A549 (cell line): Measurements from ENCODE around the gene TJP1. TPM values are rescaled to one million over a fixed set of nuclear protein-coding genes. Genes with fewer than 3 reads are reported as not detected.

Experiments used
- ATAC-seq, 2 experiments: fragments of 200-7000 bp in 1 of 2; fragments of >200 bp in 1 of 2; cut with Nextera tagmentation in 1 of 2; cut with Tn5 transposase in 1 of 2; 3 replicates each; pipeline versions ENCODE4 v1.8.0 to v1.9.1; 2018 to 2020; ENCODE audit warnings: mild to moderate bottlenecking in 1 of 2, moderate library complexity in 1 of 2
- CTCF ChIA-PET: fragments of 300-600 bp; sonication (Branson Sonifier 250); formaldehyde crosslinking; extraction: SDS; loops from one replicate; lab custom pipeline; 2021; ENCODE audit warnings: antibody characterized with exemption, inconsistent platforms; lab: Yijun Ruan, JAX
- POLR2A ChIA-PET: fragments of 350-600 bp; formaldehyde crosslinking; extraction: SDS; loops from one replicate; lab custom pipeline; 2021; ENCODE audit warnings: antibody characterized with exemption, inconsistent platforms; lab: Yijun Ruan, JAX
- DNase-seq, 2 experiments: peaks; one replicate each; pipeline versions ENCODE4 v3.0.0 to v3.0.0-alpha.2; 2011 to 2016; ENCODE audit warnings: low read depth in 1 of 2, low spot score in 1 of 2
- FAIRE-seq: peaks from 2 replicates; lab custom pipeline; 2011; peaks lifted over from hg19 to GRCh38; lab: Jason Lieb, UNC
- H3K27ac ChIP-seq, 2 experiments: fragments of >200 bp; sonication (Bioruptor Twin); formaldehyde crosslinking; 3 replicates each; pipeline ENCODE4 v1.5.1; 2016 to 2017
- H3K4me1 ChIP-seq: fragments of >200 bp; sonication (Bioruptor Twin); formaldehyde crosslinking; 3 replicates; pipeline ENCODE4 v1.6.1; 2016
- H3K4me2 ChIP-seq: fragments of >200 bp; sonication (Bioruptor Twin); formaldehyde crosslinking; 3 replicates; pipeline ENCODE4 v1.6.1; 2016
- H3K4me3 ChIP-seq: fragments of >200 bp; sonication (Bioruptor Twin); formaldehyde crosslinking; 3 replicates; pipeline ENCODE4 v1.5.1; 2016
- H3K9me3 ChIP-seq: fragments of >200 bp; sonication (Bioruptor Twin); formaldehyde crosslinking; 3 replicates; pipeline ENCODE4 v1.6.1; 2016
- BCL3 ChIP-seq: fragments of >200 bp; sonication (Bioruptor Twin); formaldehyde crosslinking; IDR thresholded peaks from 3 replicates; pipeline ENCODE4 v1.6.1; 2016
- CHD4 ChIP-seq: fragments of 200-600 bp; sonication (generic); IDR thresholded peaks from 2 replicates; pipeline ENCODE4 v1.6.1; 2016; ENCODE audit warnings: antibody characterized with exemption, mild to moderate bottlenecking, borderline replicate concordance
- CTCF ChIP-seq: fragments of >200 bp; sonication (Bioruptor Twin); formaldehyde crosslinking; IDR thresholded peaks from 3 replicates; pipeline ENCODE4 v1.5.1; 2016
- E2F6 ChIP-seq: IDR thresholded peaks from 2 replicates; pipeline ENCODE4 v1.6.1; 2012; ENCODE audit warnings: low read depth, borderline replicate concordance
- EHMT2 ChIP-seq: fragments of 200-600 bp; sonication (generic); IDR thresholded peaks from 2 replicates; pipeline ENCODE4 v1.6.1; 2016; ENCODE audit warnings: antibody characterized with exemption, low read depth, mild to moderate bottlenecking, moderate library complexity
- FOSB ChIP-seq: fragments of 250-450 bp; sonication (Bioruptor Pico); IDR thresholded peaks from 2 replicates; pipeline ENCODE4 v1.5.0; 2020; ENCODE audit warnings: mild to moderate bottlenecking, moderate library complexity
- FOSL2 ChIP-seq, 2 experiments: fragments of 450-650 bp in 1 of 2; fragments of >200 bp in 1 of 2; sonication (Bioruptor Twin) in 1 of 2; formaldehyde crosslinking; IDR thresholded peaks; 2 replicates each; pipeline versions ENCODE4 v1.5.0 to v1.6.1; 2016 to 2020; ENCODE audit warnings: mild to moderate bottlenecking in 1 of 2, moderate library complexity in 1 of 2
- GATA3 ChIP-seq: IDR thresholded peaks from 2 replicates; pipeline ENCODE4 v1.6.1; 2012; ENCODE audit warnings: borderline replicate concordance
- HDAC2 ChIP-seq: fragments of 200-600 bp; sonication (generic); IDR thresholded peaks from 2 replicates; pipeline ENCODE4 v1.6.1; 2016
- HES2 ChIP-seq: fragments of >200 bp; sonication (Bioruptor Twin); formaldehyde crosslinking; IDR thresholded peaks from 2 replicates; pipeline ENCODE4 v1.6.1; 2016
- HEYL ChIP-seq: fragments of 250-450 bp; sonication (Bioruptor Pico); IDR thresholded peaks from 2 replicates; pipeline ENCODE4 v1.8.0; 2021; ENCODE audit warnings: mild to moderate bottlenecking, moderate library complexity
- HOXB13 ChIP-seq: fragments of 250-450 bp; sonication (Bioruptor Pico); IDR thresholded peaks from 2 replicates; pipeline ENCODE4 v1.5.0; 2020; ENCODE audit warnings: low read depth, mild to moderate bottlenecking, moderate library complexity
- HOXB5 ChIP-seq: fragments of 250-450 bp; sonication (Bioruptor Pico); IDR thresholded peaks from 2 replicates; pipeline ENCODE4 v1.5.0; 2020; ENCODE audit warnings: mild to moderate bottlenecking, moderate library complexity
- KDM1A ChIP-seq: fragments of 200-600 bp; sonication (generic); IDR thresholded peaks from 2 replicates; pipeline ENCODE4 v1.6.1; 2016; ENCODE audit warnings: low read depth, mild to moderate bottlenecking
- MAX ChIP-seq: IDR thresholded peaks from 2 replicates; pipeline ENCODE4 v1.6.1; 2012
- MYC ChIP-seq: IDR thresholded peaks from 2 replicates; pipeline ENCODE4 v1.6.1; 2012; ENCODE audit warnings: mild to moderate bottlenecking, inconsistent platforms, low read length, improper control_type of control experiment, borderline replicate concordance
- NFE2L2 ChIP-seq: fragments of 150-350 bp; conservative IDR thresholded peaks from 2 replicates; pipeline ENCODE4 v1.6.1; 2014; ENCODE audit warnings: low read length
- PHF8 ChIP-seq: fragments of 200-600 bp; sonication (generic); IDR thresholded peaks from 2 replicates; pipeline ENCODE4 v1.6.1; 2016; ENCODE audit warnings: low read depth, mild to moderate bottlenecking, antibody characterized with exemption, moderate library complexity, borderline replicate concordance
- POLR2AphosphoS2 ChIP-seq: conservative IDR thresholded peaks from 2 replicates; pipeline ENCODE4 v1.6.1; 2012; ENCODE audit warnings: low read length, improper control_type of control experiment, inconsistent platforms
- RAD21 ChIP-seq, 2 experiments: fragments of >200 bp in 1 of 2; sonication (Bioruptor Twin) in 1 of 2; formaldehyde crosslinking in 1 of 2; IDR thresholded peaks in 1 of 2; conservative IDR thresholded peaks in 1 of 2; 2 replicates in 1 of 2; 3 replicates in 1 of 2; pipeline ENCODE4 v1.6.1; 2012 to 2018; ENCODE audit warnings: inconsistent platforms in 1 of 2
- RNF2 ChIP-seq: fragments of 200-600 bp; sonication (generic); IDR thresholded peaks from 2 replicates; pipeline ENCODE4 v1.6.1; 2016; ENCODE audit warnings: low read depth, mild to moderate bottlenecking, antibody characterized with exemption, moderate library complexity, borderline replicate concordance
- SMC3 ChIP-seq: fragments of >200 bp; sonication (Bioruptor Twin); formaldehyde crosslinking; IDR thresholded peaks from 3 replicates; pipeline ENCODE4 v1.6.1; 2018; ENCODE audit warnings: inconsistent platforms
- TFCP2L1 ChIP-seq: fragments of 250-450 bp; sonication (Bioruptor Pico); IDR thresholded peaks from 2 replicates; pipeline ENCODE4 v1.5.0; 2021; ENCODE audit warnings: mild to moderate bottlenecking
- TP53 ChIP-seq: fragments of 250-450 bp; sonication (Bioruptor Pico); IDR thresholded peaks from 2 replicates; pipeline ENCODE4 v1.5.0; 2021; ENCODE audit warnings: mild to moderate bottlenecking, moderate library complexity
- USF2 ChIP-seq: fragments of 450-650 bp; IDR thresholded peaks from 2 replicates; pipeline ENCODE4 v1.6.1; 2014; ENCODE audit warnings: antibody characterized with exemption
- ZFP36 ChIP-seq: fragments of 450-650 bp; IDR thresholded peaks from 2 replicates; pipeline ENCODE4 v1.6.1; 2014; ENCODE audit warnings: borderline replicate concordance; ENCODE audit not compliant: partially characterized antibody
- ZSCAN20 ChIP-seq: fragments of 250-450 bp; sonication (Bioruptor Pico); IDR thresholded peaks from 2 replicates; pipeline ENCODE4 v1.8.0; 2022; ENCODE audit warnings: mild to moderate bottlenecking, moderate library complexity
- WGBS: methylation state at CpG from one replicate; pipeline ENCODE4 v1.1.6; 2017; ENCODE audit errors: missing lambda C conversion rate; 5-methylcytosine and 5-hydroxymethylcytosine counted together
- polyA plus RNA-seq, 4 experiments: library from polyadenylated mRNA; depleted of rRNA in 3 of 4; stranded (reverse); fragments of >200 nt; fragmentation: RNase III in 1 of 4; extraction: RNeasy Plus Mini Kit Qiagen cat#74134 plus additional on column Dnase treatment in 1 of 4; gene quantifications; 2 replicates in 3 of 4; 3 replicates in 1 of 4; pipeline ENCODE4 v1.2.3, GENCODE V29; 2011 to 2017

TJP1 gene
- polyA plus RNA-seq, 2 of the 4 experiments (the other 2 are of a cell fraction), result 55.0 to 179 TPM

- TF ChIP-seq POLR2AphosphoS2, result no peak
- no peak for TF ChIP-seq CTCF
- no peak for TF ChIP-seq ZSCAN20 (CRISPR knock-in tag)
- TF ChIP-seq HES2, result no peak
- no peak for TF ChIP-seq EHMT2
- no peak for TF ChIP-seq TP53
- no peak for TF ChIP-seq HDAC2
- TF ChIP-seq CHD4, result no peak
- no peak for TF ChIP-seq PHF8
- no peak for TF ChIP-seq KDM1A
- TF ChIP-seq RAD21 (conservative IDR thresholded peaks at IDR 0.05 in 1 of 2, IDR thresholded peaks at IDR 0.05 in 1 of 2), result no peak
- TF ChIP-seq ZFP36, result no peak
- TF ChIP-seq, all 56 proteins: peak for 0
- no peaks in the 10 kb centered on the region for H3K9me3 ChIP-seq
- H3K27ac ChIP-seq, result no peak overlapping the region
- no peak overlapping the region for H3K4me3 ChIP-seq
- FAIRE-seq, result peak; percentile 32
- peaks cover 7% of the 10 kb centered on the region; the same call in 1 of the 3 replicates for H3K4me1 ChIP-seq
- WGBS, result 89% methylated on average over 3 of the region's 3 CpGs
- no peak overlapping the region for H3K4me2 ChIP-seq
- ChIA-PET CTCF (interaction anchor here (5.7 kb wide), 1 partner anchor 100 kb away, joined by 52 read pairs; no protein-coding TSS in a partner anchor), POLR2A (no interaction called here)
- no peak for ATAC-seq
- DNase-seq, result no peak
Observed at GRCh38 chr15:29825227-29825626, 3.0 kb upstream of the TJP1 start.

- peak; percentile 65 to 87 for DNase-seq
- FAIRE-seq, result peak; percentile 97
- Histone ChIP-seq H3K27ac (peak overlapping the region; percentile 95 to 96), H3K9me3 (no peaks in the 10 kb centered on the region), H3K4me1 (peaks cover 16% of the 10 kb centered on the region; the same call in 2 of the 3 replicates), H3K4me2 (peak overlapping the region; percentile 75), H3K4me3 (peak overlapping the region; percentile 66)
- 0 out of 2 replicates have a peak, but pooled peaks have one; percentile 17 for TF ChIP-seq RNF2
- no peak for TF ChIP-seq TFCP2L1 (CRISPR knock-in tag)
- no peak for TF ChIP-seq GATA3
- TF ChIP-seq HOXB5 (CRISPR knock-in tag), result no peak
- 0 out of 2 replicates have a peak, but pooled peaks have one; percentile 62 for TF ChIP-seq HOXB13 (CRISPR knock-in tag)
- TF ChIP-seq BCL3, result no peak; the same call in 2 of the 3 replicates
- TF ChIP-seq TP53, result peak; percentile 44; the same call in 1 of the 2 replicates
- TF ChIP-seq MYC, result peak; percentile 68; the same call in 1 of the 2 replicates
- TF ChIP-seq NFE2L2, result no peak
- no peak for TF ChIP-seq FOSL2 (IDR thresholded peaks at IDR 0.05)
- TF ChIP-seq FOSL2 (CRISPR knock-in tag; IDR thresholded peaks at IDR 0.05), result peak; percentile 44
- TF ChIP-seq SMC3, result no peak
- no peak for TF ChIP-seq HEYL (CRISPR knock-in tag)
- peak; percentile 18; the same call in 1 of the 2 replicates for TF ChIP-seq USF2
- TF ChIP-seq MAX, result peak; percentile 94
- TF ChIP-seq FOSB (CRISPR knock-in tag), result no peak
- TF ChIP-seq E2F6, result peak; percentile 74
- peak; percentile 58 to 68 for ATAC-seq
- ChIA-PET POLR2A (interaction anchor here (0.6 to 4.4 kb wide), 7 partner anchors 12 to 102 kb away, joined by 3 to 86 read pairs (median 9); no protein-coding TSS in a partner anchor), CTCF (interaction anchor here (0.7 to 5.7 kb wide), 12 partner anchors 10 to 221 kb away, joined by 3 to 52 read pairs (median 4); no protein-coding TSS in a partner anchor)
- WGBS, result 7% methylated on average over 20 of the region's 31 CpGs
Observed at GRCh38 chr15:29822684-29823459, 604 bp upstream of the TJP1 start.
